Astrocyte of the hippocampus (primary cell): Measurements from ENCODE around the gene PJVK.

ENCODE experiments used
- DNase-seq: peaks from one replicate; pipeline ENCODE4 v3.0.0; 2011; ENCODE audit warnings: low read depth, low spot score

The PJVK gene

GRCh38 chr2:178480227-178481181 lies 29.3 kb downstream of the PJVK start, which contains the start of gene PLEKHA3:
TSS of gene PLEKHA3 (plus strand) at chr2:178480457. CDS start at chr2:178480870, 413 bp downstream.
- peak; percentile 99 for DNase-seq

- no peak for DNase-seq
Measured at GRCh38 chr2:178482437-178482836, 31.3 kb downstream of the PJVK start.

DNA sequence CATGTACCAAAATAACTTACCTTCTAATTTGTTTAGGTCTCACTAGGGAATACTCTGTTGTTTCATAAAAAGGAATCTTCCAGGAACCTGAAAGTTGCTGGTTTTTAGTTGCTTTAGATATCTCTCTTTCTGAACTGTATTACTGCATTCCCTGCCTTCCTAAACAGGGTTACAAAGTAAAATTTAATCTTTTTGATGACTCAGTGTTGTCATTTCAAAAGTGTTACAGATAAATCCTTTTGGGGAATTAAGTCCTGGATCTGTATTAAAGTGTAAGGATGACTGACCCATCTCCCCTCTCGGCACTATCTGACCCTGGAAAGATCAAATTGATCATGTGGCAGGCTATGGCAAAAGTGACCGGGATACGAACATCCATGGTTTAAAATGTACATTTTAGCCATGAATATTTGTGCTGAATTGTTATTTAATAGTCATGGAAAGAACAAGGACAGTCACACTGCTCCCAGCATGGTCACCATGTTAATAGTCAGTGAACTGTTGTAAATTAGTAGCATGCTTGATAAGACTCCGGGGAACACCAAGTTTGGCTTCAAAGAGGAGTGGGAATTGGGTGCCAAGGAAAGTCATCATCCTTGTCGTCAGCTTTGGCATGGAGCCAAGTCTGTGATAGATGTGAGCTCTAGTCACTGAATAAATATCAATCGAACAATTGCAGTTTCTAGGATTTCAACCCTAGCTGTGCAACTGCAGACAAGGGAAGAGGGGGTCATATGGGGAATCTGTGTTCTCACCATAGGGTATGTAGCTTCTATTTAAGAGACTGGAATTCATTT lies 33.3 kb downstream of the PJVK start:
- DNase-seq, result peak; percentile 74

DNA sequence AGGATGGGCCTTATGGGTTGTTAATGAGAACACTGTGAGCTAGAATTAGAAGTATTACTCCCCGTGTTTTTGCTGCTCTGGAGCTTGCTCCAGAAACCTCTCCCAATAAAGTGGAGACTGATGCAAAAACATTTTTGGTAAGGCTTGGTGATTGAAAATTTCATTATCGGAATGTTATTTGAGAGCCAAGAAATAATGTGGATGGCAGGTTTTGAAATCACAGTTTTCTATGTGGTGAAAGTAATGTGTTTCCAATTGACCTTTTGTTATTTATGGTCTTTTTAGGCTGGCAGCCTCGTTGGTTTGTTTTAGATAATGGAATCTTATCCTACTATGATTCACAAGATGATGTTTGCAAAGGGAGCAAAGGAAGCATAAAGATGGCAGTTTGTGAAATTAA lies 34.2 kb downstream of the PJVK start:
- DNase-seq, result no peak

DNA sequence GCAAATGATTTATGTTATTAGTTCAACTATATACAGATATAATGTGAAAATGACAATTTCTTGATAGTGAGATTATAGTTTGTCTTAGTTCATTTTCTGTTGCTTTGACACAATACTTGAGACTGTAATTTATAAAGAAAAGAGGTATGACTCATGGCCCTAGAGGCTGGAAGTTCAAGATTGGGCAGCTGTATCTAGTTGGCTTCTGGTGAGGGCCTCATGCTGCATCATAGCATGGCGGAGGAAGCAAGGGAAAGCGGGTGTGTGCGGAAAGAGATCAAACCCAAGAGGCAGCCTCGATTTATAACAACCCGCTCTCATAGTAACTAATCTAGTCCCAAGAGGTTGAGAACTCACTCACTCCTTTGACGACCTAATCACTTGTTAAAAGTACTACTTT lies 40.4 kb downstream of the PJVK start:
- DNase-seq, result no peak

- DNase-seq, result no peak
Measured at GRCh38 chr2:178496049-178496448, 44.9 kb downstream of the PJVK start.

- DNase-seq, result no peak
Measured at GRCh38 chr2:178498137-178498536, 47.0 kb downstream of the PJVK start.

GRCh38 chr2:178499640-178500039 lies 48.5 kb downstream of the PJVK start:
- DNase-seq, result no peak

- DNase-seq, result no peak
Measured at GRCh38 chr2:178502751-178503150, 51.6 kb downstream of the PJVK start.

DNA sequence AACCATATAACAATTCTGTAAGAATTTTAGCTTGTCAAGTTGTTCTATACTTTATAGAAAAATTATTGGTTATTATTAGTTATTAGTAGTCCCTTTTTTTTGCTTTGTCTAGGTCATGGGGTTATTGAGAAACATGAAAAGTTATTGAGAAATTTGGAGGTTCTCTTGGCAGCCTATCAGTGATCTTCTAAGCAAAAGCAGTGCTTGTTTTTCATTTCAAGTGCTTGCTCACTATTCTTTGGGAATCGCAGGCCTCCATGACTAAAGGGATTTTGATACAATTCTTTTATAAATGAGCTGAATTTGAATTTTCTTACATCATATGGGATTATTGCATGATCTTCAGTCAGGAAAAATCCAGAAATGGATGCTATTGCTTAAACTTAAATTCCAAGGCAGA lies 54.9 kb downstream of the PJVK start:
- no peak for DNase-seq

DNA sequence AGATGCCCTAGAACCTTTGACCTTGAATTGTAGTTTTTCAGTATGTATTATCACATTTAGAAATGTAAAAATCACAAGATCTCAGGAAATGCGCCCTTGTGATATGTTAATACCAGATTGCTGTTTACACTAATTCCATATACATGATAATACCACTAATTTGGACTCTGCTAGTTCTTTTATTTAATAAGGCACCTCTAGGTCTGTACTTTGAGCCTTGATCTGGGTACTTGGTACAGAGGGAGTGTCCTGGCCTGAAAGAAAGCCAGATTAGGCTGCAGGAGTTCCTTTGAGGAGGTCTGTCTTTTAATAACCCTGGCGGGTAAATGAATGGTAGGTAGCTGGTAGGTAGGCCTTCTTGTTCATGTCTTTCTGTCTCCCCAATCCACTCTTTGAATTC lies 55.3 kb downstream of the PJVK start:
- no peak for DNase-seq

- DNase-seq, result no peak
Measured at GRCh38 chr2:178506949-178507348, 55.8 kb downstream of the PJVK start.

DNA sequence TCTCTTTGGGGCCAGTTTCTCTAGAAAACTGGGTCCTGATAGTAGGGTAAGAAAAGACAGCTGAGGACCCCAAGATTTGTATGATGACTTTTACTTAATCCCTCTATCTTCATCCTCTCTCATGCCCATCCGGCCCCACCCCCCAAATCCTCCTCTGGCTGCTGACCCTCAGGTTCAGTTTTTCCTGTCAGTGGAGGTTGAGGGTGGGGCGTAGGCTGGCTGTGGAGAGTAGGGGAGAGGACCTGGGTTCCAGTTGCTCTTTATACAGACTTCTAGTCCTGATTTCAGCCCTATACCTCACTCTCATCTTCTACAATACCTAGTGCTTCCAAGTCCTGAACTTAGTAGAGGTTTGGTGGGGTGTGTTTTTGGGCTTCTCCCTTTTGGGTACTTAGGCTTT lies 57.5 kb downstream of the PJVK start:
- DNase-seq, result no peak

- DNase-seq, result no peak
Measured at GRCh38 chr2:178510384-178510783, 59.2 kb downstream of the PJVK start.
